ENCODE data around the gene GPR25.

The GPR25 gene

DNA sequence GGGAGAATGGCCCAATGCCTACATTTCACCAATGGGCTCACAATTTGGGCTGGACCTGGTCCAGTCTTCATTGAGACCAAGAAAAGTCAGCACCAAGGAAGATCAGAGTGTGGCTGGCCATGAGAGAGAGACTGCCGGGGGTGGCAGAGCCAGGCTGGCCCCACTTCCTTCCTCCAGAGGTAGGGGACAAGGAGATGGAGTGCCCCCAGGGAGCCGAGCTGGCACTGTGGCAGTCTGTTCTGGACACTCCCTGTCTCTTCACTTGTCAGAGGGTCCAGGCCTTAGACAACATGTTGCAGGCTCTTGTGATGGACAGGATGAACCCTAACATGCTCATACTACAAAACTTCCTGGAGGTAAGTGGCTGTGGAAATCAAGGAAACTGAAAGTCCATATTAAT is 49.6 kb downstream of the GPR25 start:
- no peak for DNase-seq (ENCODE audit: low read depth)
- no peak overlapping the region for H3K4me3 ChIP-seq (ENCODE audit: low read length)
- no peak for TF ChIP-seq CTCF (conservative IDR thresholded peaks at IDR 0.05; ENCODE audit: low read length)

- H3K4me3 ChIP-seq (ENCODE audit: low read length), result no peak overlapping the region
- no peak for TF ChIP-seq CTCF (conservative IDR thresholded peaks at IDR 0.05; ENCODE audit: low read length)
- DNase-seq (ENCODE audit: low read depth), result peak; percentile 19
These were observed 50.8 kb downstream of the GPR25 start for GRCh38 chr1:200923601-200924000.

All from AG10803 (cell line).